HEK293 (cell line): ENCODE results near the gene TGFB1.

Experiments used
- CTCF ChIA-PET: fragments of 350-600 bp; formaldehyde crosslinking; extraction: SDS; loops from one replicate; lab custom pipeline; 2021; ENCODE audit warnings: antibody characterized with exemption; lab: Yijun Ruan, JAX
- POLR2A ChIA-PET: fragments of 300-600 bp; formaldehyde crosslinking; extraction: SDS; loops from one replicate; lab custom pipeline; 2020; ENCODE audit warnings: antibody characterized with exemption, inconsistent platforms; lab: Yijun Ruan, JAX
- H3K27ac ChIP-seq: fragments of 200-500 bp; sonication (Bioruptor generic); 2 replicates; pipeline ENCODE4 v1.5.1; 2014; ENCODE audit warnings: low read depth, low read length, control low read depth, inconsistent platforms; ENCODE audit errors: extremely low read depth
- H3K36me3 ChIP-seq, 2 experiments: fragments of 200-500 bp in 1 of 2; sonication (Bioruptor generic) in 1 of 2; 1 replicate in 1 of 2; 2 replicates in 1 of 2; pipeline ENCODE4 v1.5.1; 2014 to 2017; ENCODE audit warnings: inconsistent platforms in 2 of 2, low read length in 2 of 2; ENCODE audit not compliant: control insufficient read depth in 2 of 2, insufficient read depth in 1 of 2
- H3K4me1 ChIP-seq: fragments of 200-500 bp; sonication (Bioruptor generic); 2 replicates; pipeline ENCODE4 v1.5.1; 2014; ENCODE audit warnings: mild to moderate bottlenecking, low read length, inconsistent platforms; ENCODE audit not compliant: control insufficient read depth, insufficient read depth
- H3K4me3 ChIP-seq: 2 replicates; pipeline ENCODE4 v1.5.1; 2011; ENCODE audit warnings: low read depth, mild to moderate bottlenecking, control low read depth, low read length, moderate library complexity
- H3K9me3 ChIP-seq: fragments of 200-500 bp; sonication (Bioruptor generic); 2 replicates; pipeline ENCODE4 v1.5.1; 2014; ENCODE audit warnings: low read depth, low read length, inconsistent platforms; ENCODE audit not compliant: control insufficient read depth, insufficient read depth
- BCL11B ChIP-seq: fragments of 450-650 bp; formaldehyde crosslinking; IDR thresholded peaks from 2 replicates; pipeline ENCODE4 v1.5.1; 2016; ENCODE audit warnings: low read depth, missing biosample characterization, missing genetic modification characterization
- HOXC10 ChIP-seq: sonication (generic); formaldehyde crosslinking; IDR thresholded peaks from 2 replicates; pipeline ENCODE4 v1.8.1; 2023; ENCODE audit warnings: mild to moderate bottlenecking, missing genetic modification reagents
- MZF1 ChIP-seq: fragments of 450-650 bp; formaldehyde crosslinking; IDR thresholded peaks from 2 replicates; pipeline ENCODE4 v1.5.1; 2017; ENCODE audit warnings: missing biosample characterization, missing genetic modification characterization, borderline replicate concordance
- PRDM1 ChIP-seq: fragments of 450-650 bp; formaldehyde crosslinking; IDR thresholded peaks from 2 replicates; pipeline ENCODE4; 2016; ENCODE audit warnings: missing biosample characterization, missing genetic modification characterization
- RBAK ChIP-seq: fragments of 450-650 bp; formaldehyde crosslinking; IDR thresholded peaks from 2 replicates; pipeline ENCODE4 v1.5.1; 2016; ENCODE audit warnings: missing biosample characterization, missing genetic modification characterization
- SP2 ChIP-seq: fragments of 450-650 bp; formaldehyde crosslinking; IDR thresholded peaks from 2 replicates; pipeline ENCODE4 v1.5.1; 2016; ENCODE audit warnings: missing biosample characterization, missing genetic modification characterization
- ZNF146 ChIP-seq: fragments of 450-650 bp; formaldehyde crosslinking; IDR thresholded peaks from 2 replicates; pipeline ENCODE4 v1.5.1; 2016; ENCODE audit warnings: missing biosample characterization, missing genetic modification characterization
- ZNF155 ChIP-seq: fragments of 450-650 bp; formaldehyde crosslinking; IDR thresholded peaks from 2 replicates; pipeline ENCODE4 v1.5.1; 2016; ENCODE audit warnings: missing biosample characterization, missing genetic modification characterization
- ZNF169 ChIP-seq: fragments of 450-650 bp; formaldehyde crosslinking; IDR thresholded peaks from 2 replicates; pipeline ENCODE4 v1.5.1; 2016; ENCODE audit warnings: missing biosample characterization, missing genetic modification characterization
- ZNF175 ChIP-seq: fragments of 450-650 bp; formaldehyde crosslinking; IDR thresholded peaks from 2 replicates; pipeline ENCODE4 v1.5.1; 2016; ENCODE audit warnings: missing biosample characterization, missing genetic modification characterization
- ZNF202 ChIP-seq: fragments of 450-650 bp; formaldehyde crosslinking; IDR thresholded peaks from 2 replicates; pipeline ENCODE4 v1.5.1; 2016; ENCODE audit warnings: missing biosample characterization, missing genetic modification characterization, borderline replicate concordance
- ZNF23 ChIP-seq: fragments of 450-650 bp; formaldehyde crosslinking; IDR thresholded peaks from 2 replicates; pipeline ENCODE4 v1.5.1; 2016; ENCODE audit warnings: missing biosample characterization, missing genetic modification characterization, borderline replicate concordance
- ZNF366 ChIP-seq: fragments of 450-650 bp; formaldehyde crosslinking; conservative IDR thresholded peaks from 2 replicates; pipeline ENCODE4 v1.5.1; 2016; ENCODE audit warnings: missing biosample characterization, missing genetic modification characterization
- ZNF423 ChIP-seq: fragments of 450-650 bp; formaldehyde crosslinking; IDR thresholded peaks from 2 replicates; pipeline ENCODE4 v1.5.1; 2016; ENCODE audit warnings: missing biosample characterization, missing genetic modification characterization
- ZNF629 ChIP-seq: fragments of 450-650 bp; formaldehyde crosslinking; IDR thresholded peaks from 2 replicates; pipeline ENCODE4 v1.5.1; 2017; ENCODE audit warnings: missing biosample characterization, missing genetic modification characterization
- TF ChIP-seq, protein P1 (sequence below): fragments of 450-650 bp; IDR thresholded peaks from 2 replicates; pipeline ENCODE4 v1.5.1; 2018; ENCODE audit warnings: missing biosample characterization, mild to moderate bottlenecking, missing genetic modification characterization
- TF ChIP-seq, protein P2 (sequence below): fragments of 450-650 bp; formaldehyde crosslinking; IDR thresholded peaks from 2 replicates; pipeline ENCODE4 v1.5.1; 2016; ENCODE audit warnings: missing biosample characterization, missing genetic modification characterization
- TF ChIP-seq, protein P3 (sequence below): fragments of 450-650 bp; formaldehyde crosslinking; IDR thresholded peaks from 2 replicates; pipeline ENCODE4 v1.5.1; 2016; ENCODE audit warnings: missing biosample characterization, missing genetic modification characterization
- TF ChIP-seq, protein P4 (sequence below): fragments of 450-650 bp; formaldehyde crosslinking; IDR thresholded peaks from 2 replicates; pipeline ENCODE4 v1.5.1; 2016; ENCODE audit warnings: missing biosample characterization, missing genetic modification characterization
- TF ChIP-seq, protein P5 (sequence below): fragments of 450-650 bp; formaldehyde crosslinking; IDR thresholded peaks from 2 replicates; pipeline ENCODE4 v1.5.1; 2016; ENCODE audit warnings: missing biosample characterization, missing genetic modification characterization
- TF ChIP-seq, protein P6 (sequence below): fragments of 450-650 bp; formaldehyde crosslinking; IDR thresholded peaks from 2 replicates; pipeline ENCODE4 v1.5.1; 2016; ENCODE audit warnings: missing biosample characterization, missing genetic modification characterization, borderline replicate concordance

Gene TGFB1

DNA sequence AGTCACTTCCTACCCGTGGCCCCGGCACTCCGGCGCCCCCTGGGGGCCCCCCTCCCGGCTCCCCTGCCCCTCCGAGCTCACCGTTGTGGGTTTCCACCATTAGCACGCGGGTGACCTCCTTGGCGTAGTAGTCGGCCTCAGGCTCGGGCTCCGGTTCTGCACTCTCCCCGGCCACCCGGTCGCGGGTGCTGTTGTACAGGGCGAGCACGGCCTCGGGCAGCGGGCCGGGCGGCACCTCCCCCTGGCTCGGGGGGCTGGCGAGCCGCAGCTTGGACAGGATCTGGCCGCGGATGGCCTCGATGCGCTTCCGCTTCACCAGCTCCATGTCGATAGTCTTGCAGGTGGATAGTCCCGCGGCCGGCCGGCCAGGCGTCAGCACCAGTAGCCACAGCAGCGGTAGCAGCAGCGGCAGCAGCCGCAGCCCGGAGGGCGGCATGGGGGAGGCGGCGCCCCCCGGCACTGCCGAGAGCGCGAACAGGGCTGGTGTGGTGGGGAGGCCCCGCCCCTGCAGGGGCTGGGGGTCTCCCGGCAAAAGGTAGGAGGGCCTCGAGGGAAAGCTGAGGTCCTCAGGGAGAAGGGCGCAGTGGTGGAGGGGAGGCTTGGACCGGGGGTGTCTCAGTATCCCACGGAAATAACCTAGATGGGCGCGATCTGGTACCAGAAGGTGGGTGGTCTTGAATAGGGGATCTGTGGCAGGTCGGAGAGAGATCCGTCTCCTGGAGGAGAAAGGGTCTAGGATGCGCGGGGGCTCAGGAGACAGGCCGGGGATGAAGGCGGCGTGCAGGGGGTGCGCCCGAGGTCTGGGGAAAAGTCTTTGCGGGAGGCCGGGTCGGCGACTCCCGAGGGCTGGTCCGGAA, 885 bp downstream of the TGFB1 start (continued):
- TF ChIP-seq, protein P1, sequence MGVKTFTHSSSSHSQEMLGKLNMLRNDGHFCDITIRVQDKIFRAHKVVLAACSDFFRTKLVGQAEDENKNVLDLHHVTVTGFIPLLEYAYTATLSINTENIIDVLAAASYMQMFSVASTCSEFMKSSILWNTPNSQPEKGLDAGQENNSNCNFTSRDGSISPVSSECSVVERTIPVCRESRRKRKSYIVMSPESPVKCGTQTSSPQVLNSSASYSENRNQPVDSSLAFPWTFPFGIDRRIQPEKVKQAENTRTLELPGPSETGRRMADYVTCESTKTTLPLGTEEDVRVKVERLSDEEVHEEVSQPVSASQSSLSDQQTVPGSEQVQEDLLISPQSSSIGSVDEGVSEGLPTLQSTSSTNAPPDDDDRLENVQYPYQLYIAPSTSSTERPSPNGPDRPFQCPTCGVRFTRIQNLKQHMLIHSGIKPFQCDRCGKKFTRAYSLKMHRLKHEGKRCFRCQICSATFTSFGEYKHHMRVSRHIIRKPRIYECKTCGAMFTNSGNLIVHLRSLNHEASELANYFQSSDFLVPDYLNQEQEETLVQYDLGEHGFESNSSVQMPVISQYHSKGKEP (tag by site-specific recombination), result no peak
- TF ChIP-seq, protein P2, sequence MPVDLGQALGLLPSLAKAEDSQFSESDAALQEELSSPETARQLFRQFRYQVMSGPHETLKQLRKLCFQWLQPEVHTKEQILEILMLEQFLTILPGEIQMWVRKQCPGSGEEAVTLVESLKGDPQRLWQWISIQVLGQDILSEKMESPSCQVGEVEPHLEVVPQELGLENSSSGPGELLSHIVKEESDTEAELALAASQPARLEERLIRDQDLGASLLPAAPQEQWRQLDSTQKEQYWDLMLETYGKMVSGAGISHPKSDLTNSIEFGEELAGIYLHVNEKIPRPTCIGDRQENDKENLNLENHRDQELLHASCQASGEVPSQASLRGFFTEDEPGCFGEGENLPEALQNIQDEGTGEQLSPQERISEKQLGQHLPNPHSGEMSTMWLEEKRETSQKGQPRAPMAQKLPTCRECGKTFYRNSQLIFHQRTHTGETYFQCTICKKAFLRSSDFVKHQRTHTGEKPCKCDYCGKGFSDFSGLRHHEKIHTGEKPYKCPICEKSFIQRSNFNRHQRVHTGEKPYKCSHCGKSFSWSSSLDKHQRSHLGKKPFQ (tag by site-specific recombination), result no peak
- TF ChIP-seq ZNF155 (tag by site-specific recombination), result no peak
- TF ChIP-seq, protein P3, sequence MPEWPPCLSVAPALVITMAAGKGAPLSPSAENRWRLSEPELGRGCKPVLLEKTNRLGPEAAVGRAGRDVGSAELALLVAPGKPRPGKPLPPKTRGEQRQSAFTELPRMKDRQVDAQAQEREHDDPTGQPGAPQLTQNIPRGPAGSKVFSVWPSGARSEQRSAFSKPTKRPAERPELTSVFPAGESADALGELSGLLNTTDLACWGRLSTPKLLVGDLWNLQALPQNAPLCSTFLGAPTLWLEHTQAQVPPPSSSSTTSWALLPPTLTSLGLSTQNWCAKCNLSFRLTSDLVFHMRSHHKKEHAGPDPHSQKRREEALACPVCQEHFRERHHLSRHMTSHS (tag by site-specific recombination), result no peak
- no peak for TF ChIP-seq MZF1 (tag by site-specific recombination)
- TF ChIP-seq ZNF175 (tag by site-specific recombination), result no peak
- TF ChIP-seq ZNF202 (tag by site-specific recombination), result no peak
- TF ChIP-seq ZNF146 (tag by site-specific recombination), result no peak
- TF ChIP-seq, all 188 proteins: peak for 41

DNA sequence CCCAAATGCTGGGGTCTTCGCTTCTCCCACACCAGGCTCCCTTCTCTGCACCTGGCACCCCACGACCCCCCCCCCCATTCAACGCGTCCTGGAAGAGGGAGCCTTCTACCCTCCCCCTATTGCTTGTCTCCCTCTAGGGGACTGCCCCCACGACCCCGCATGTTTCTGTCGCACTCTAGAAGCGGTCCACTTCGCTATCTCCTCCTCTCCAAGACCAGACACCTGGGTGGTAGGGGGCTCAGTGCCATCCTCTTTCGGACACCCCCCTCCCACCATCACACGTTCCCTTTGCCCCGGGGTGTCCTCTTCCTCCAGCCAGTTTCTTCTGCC, 1.5 kb downstream of the TGFB1 start:
- H3K4me3 ChIP-seq, result peak overlapping the region; percentile 43
- no peaks in the 10 kb centered on the region for H3K9me3 ChIP-seq
- peaks cover 5% of the 10 kb centered on the region; the same call in 1 of the 2 replicates for H3K4me1 ChIP-seq
- POLR2A ChIA-PET, result interaction anchor here (0.8 to 3.1 kb wide), 13 partner anchors 12 to 87 kb away, joined by 3 to 73 read pairs (median 5); partner anchors contain the start of genes B9D2, DMAC2, HNRNPUL1 and TMEM91
- CTCF ChIA-PET, result interaction anchor here (0.5 to 5.3 kb wide), 17 partner anchors 12 to 717 kb away, joined by 3 to 64 read pairs (median 4); partner anchors contain the start of genes B9D2 and DMAC2
- H3K36me3 ChIP-seq, result peaks cover 8 to 13% of the 10 kb centered on the region in 2 experiments; a peak in 2 of 3 replicates
- H3K27ac ChIP-seq, result peak overlapping the region; percentile 77; the same call in 1 of the 2 replicates
- TF ChIP-seq ZNF169 (tag by site-specific recombination) (no peak), ZNF629 (0 out of 2 replicates have a peak, but pooled peaks have one; percentile 38), PRDM1 (tag by site-specific recombination) (peak; percentile 3; the same call in 1 of the 2 replicates), ZNF366 (tag by site-specific recombination) (no peak), BCL11B (tag by site-specific recombination) (peak; percentile 35; the same call in 1 of the 2 replicates), RBAK (tag by site-specific recombination) (no peak), ZNF23 (tag by site-specific recombination) (0 out of 2 replicates have a peak, but pooled peaks have one; percentile 27), HOXC10 (CRISPR knock-in tag) (no peak), SP2 (no peak), ZNF423 (tag by site-specific recombination) (peak; percentile 12; the same call in 1 of the 2 replicates)
- TF ChIP-seq, protein P4, sequence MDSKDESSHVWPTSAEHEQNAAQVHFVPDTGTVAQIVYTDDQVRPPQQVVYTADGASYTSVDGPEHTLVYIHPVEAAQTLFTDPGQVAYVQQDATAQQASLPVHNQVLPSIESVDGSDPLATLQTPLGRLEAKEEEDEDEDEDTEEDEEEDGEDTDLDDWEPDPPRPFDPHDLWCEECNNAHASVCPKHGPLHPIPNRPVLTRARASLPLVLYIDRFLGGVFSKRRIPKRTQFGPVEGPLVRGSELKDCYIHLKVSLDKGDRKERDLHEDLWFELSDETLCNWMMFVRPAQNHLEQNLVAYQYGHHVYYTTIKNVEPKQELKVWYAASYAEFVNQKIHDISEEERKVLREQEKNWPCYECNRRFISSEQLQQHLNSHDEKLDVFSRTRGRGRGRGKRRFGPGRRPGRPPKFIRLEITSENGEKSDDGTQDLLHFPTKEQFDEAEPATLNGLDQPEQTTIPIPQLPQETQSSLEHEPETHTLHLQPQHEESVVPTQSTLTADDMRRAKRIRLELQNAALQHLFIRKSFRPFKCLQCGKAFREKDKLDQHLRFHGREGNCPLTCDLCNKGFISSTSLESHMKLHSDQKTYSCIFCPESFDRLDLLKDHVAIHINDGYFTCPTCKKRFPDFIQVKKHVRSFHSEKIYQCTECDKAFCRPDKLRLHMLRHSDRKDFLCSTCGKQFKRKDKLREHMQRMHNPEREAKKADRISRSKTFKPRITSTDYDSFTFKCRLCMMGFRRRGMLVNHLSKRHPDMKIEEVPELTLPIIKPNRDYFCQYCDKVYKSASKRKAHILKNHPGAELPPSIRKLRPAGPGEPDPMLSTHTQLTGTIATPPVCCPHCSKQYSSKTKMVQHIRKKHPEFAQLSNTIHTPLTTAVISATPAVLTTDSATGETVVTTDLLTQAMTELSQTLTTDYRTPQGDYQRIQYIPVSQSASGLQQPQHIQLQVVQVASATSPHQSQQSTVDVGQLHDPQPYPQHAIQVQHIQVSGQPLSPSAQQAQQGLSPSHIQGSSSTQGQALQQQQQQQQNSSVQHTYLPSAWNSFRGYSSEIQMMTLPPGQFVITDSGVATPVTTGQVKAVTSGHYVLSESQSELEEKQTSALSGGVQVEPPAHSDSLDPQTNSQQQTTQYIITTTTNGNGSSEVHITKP (tag by site-specific recombination), result peak; percentile 99
- TF ChIP-seq, protein P5, sequence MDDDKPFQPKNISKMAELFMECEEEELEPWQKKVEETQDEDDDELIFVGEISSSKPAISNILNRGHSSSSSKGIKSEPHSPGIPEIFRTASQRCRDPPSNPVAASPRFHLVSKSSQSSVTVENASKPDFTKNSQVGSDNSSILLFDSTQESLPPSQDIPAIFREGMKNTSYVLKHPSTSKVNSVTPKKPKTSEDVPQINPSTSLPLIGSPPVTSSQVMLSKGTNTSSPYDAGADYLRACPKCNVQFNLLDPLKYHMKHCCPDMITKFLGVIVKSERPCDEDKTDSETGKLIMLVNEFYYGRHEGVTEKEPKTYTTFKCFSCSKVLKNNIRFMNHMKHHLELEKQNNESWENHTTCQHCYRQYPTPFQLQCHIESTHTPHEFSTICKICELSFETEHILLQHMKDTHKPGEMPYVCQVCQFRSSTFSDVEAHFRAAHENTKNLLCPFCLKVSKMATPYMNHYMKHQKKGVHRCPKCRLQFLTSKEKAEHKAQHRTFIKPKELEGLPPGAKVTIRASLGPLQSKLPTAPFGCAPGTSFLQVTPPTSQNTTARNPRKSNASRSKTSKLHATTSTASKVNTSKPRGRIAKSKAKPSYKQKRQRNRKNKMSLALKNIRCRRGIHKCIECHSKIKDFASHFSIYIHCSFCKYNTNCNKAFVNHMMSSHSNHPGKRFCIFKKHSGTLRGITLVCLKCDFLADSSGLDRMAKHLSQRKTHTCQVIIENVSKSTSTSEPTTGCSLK (tag by site-specific recombination), result no peak
- TF ChIP-seq, protein P6, sequence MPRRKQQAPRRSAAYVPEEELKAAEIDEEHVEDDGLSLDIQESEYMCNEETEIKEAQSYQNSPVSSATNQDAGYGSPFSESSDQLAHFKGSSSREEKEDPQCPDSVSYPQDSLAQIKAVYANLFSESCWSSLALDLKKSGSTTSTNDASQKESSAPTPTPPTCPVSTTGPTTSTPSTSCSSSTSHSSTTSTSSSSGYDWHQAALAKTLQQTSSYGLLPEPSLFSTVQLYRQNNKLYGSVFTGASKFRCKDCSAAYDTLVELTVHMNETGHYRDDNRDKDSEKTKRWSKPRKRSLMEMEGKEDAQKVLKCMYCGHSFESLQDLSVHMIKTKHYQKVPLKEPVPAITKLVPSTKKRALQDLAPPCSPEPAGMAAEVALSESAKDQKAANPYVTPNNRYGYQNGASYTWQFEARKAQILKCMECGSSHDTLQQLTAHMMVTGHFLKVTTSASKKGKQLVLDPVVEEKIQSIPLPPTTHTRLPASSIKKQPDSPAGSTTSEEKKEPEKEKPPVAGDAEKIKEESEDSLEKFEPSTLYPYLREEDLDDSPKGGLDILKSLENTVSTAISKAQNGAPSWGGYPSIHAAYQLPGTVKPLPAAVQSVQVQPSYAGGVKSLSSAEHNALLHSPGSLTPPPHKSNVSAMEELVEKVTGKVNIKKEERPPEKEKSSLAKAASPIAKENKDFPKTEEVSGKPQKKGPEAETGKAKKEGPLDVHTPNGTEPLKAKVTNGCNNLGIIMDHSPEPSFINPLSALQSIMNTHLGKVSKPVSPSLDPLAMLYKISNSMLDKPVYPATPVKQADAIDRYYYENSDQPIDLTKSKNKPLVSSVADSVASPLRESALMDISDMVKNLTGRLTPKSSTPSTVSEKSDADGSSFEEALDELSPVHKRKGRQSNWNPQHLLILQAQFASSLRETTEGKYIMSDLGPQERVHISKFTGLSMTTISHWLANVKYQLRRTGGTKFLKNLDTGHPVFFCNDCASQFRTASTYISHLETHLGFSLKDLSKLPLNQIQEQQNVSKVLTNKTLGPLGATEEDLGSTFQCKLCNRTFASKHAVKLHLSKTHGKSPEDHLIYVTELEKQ (tag by site-specific recombination), result no peak
